H54 (cell line): ENCODE results near the gene IPO4.

Experiments
- DNase-seq: peaks from one replicate; pipeline ENCODE4 v3.0.0; 2011; ENCODE audit warnings: low spot score, mixed read lengths; ENCODE audit not compliant: insufficient read length
- FAIRE-seq: peaks from 3 replicates; lab custom pipeline; 2011; peaks lifted over from hg19 to GRCh38; lab: Jason Lieb, UNC
- POLR2A ChIP-seq: IDR thresholded peaks from 2 replicates; pipeline ENCODE4 v1.6.1; 2011; ENCODE audit warnings: low read depth, mild to moderate bottlenecking, low read length

The IPO4 gene

GRCh38 chr14:24194873-24195185 is 6.2 kb upstream of the IPO4 start:
- TF ChIP-seq POLR2A, result no peak
- FAIRE-seq, result no peak
- no peak for DNase-seq

DNA sequence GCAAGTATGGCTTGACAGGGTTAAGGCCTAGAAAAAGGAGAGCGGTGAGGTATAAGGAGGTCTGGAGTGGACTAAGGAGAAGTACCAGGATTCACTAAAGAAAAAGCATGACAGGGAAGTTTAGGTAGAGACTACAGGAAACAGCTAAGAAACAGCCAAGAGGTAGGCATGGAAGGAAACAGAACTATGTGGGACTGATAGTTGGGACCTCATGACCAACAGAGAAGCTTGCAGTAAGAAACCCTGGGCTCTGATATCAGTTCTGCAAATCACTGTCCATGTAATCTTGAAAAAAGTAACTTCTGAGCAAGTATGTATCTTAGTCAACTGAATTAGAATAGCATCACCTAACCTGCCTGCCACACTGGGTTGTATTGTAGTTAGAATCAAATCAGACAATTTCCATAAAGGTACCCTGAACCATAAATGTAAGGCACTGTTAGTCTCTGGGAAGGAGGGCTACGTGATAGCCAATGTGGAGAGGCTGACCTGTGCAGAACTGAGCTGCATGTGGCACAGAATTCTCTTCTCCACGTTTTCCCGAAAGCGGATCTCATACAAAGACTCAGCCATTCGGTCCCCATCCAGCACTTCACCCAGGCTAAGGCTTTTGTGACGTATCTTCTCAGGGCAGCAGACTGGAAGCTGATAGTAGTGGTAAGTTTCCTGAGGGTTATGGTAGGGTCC is 5.7 kb upstream of the IPO4 start:
- no peak for TF ChIP-seq POLR2A
- FAIRE-seq, result no peak
- no peak for DNase-seq

DNA sequence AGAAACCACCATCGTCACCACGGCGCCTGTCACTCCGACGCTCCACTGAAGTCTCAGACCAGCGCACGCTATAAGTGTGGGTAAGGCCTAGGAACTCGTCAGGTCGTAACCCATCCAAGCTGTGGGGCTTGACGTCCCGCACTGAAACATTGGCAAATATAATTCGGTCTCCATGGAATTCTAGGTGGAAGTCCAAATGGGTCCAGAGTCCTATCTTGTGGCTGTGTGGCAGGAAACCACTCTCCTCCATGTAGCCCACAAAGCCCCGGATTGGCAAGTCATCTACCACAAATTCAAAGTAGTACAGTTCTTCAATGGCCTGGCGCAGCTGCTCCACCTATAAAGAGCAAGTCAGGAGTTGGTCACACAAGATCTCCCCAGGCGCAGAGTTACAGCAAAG is 4.3 kb upstream of the IPO4 start:
- FAIRE-seq (no peak), DNase-seq (no peak)
- no peak for TF ChIP-seq POLR2A

DNA sequence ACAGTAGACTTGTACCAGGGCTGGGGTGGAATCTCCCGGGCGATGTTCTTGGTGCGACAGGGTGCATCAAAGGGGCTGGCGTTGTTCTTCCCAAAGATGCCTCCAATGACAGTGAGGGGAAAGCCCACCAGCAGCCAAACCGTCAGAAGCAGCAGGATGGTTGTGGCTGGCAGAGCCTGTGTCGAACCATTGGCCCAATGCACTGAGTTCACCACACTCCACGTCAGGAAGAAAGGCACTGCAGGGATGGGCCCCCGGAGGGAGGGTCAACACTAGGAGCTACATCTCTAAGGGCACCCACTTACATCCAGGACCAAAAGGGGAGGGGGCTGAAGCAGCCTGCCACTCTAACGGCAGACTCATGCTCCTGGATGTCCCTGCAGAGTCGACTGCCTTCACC is 1.8 kb upstream of the IPO4 start:
- FAIRE-seq, result no peak
- DNase-seq, result no peak
- no peak for TF ChIP-seq POLR2A

- FAIRE-seq (no peak), DNase-seq (no peak)
- no peak for TF ChIP-seq POLR2A
Measured at GRCh38 chr14:24189460-24189859, 844 bp upstream of the IPO4 start.

GRCh38 chr14:24189059-24189375 is 401 bp upstream of the IPO4 start:
- no peak for TF ChIP-seq POLR2A
- DNase-seq (no peak), FAIRE-seq (no peak)

DNA sequence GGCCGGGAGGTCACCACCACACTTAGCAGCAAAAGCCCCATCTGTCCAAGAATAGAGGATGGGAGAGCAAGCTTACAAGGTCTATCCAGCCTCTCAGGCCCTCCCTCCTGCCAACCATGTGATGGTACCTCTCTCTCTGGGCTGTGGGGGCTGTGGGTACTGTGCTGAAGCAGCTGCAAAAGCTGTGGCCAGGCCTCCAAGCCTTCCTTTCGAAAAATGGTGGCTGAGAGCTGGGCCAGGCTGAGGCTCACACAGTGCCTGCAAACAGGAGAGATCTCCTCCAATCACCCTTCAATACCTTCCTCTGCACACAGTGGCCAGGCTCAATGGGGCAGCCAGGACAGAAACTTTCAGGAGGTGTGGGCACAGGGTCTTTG is 1.1 kb downstream of the IPO4 start:
- no peak for TF ChIP-seq POLR2A
- FAIRE-seq (no peak), DNase-seq (no peak)

DNA sequence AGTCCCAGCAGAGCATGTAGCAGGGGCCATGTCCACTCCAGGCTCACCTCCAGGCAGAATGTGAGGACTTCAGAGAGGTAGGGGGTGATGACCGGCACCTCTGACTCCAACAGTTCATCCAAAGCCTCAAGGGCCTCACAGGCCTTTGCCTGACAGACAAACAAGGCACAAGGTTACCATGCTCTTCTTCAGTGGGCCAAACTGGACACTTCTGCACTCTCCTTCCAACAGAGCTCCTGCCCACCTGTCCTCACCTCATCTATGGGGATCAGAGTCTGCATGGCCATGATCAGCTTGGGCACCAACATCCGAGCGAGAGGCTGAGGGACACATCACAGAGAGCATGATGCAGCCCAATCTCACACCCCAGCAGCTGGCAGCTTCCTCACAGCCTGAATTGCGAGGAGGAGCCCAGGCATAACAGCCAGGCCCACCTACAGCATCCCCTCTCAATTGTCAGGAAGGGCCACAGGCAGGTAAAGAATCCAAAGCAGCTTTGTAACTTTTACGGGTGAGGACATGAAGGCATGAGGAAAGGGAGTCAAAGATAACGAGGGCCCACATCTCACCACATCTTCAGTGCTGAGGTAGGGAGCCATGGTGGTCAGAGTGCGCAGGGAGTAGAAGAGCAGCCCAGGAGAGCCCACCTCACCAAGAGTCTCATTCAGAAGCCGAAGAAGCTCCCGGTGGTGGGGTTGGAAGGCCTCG is 1.6 kb downstream of the IPO4 start:
- no peak for FAIRE-seq

GRCh38 chr14:24185741-24186140 is 2.9 kb downstream of the IPO4 start:
- DNase-seq (no peak), FAIRE-seq (no peak)
- TF ChIP-seq POLR2A, result no peak

More for the DNA sequence above, 1.6 kb downstream of the IPO4 start:
- DNase-seq, result no peak
- no peak for TF ChIP-seq POLR2A

- no peak for FAIRE-seq
- no peak for DNase-seq
- TF ChIP-seq POLR2A, result no peak
Measured at GRCh38 chr14:24185026-24185425, 3.6 kb downstream of the IPO4 start.

GRCh38 chr14:24184104-24184970 is 4.3 kb downstream of the IPO4 start:
- no peak for TF ChIP-seq POLR2A
- no peak for FAIRE-seq

GRCh38 chr14:24183014-24183481 is 5.6 kb downstream of the IPO4 start:
- no peak for TF ChIP-seq POLR2A
- DNase-seq (no peak), FAIRE-seq (no peak)

More at GRCh38 chr14:24184104-24184970, 4.3 kb downstream of the IPO4 start:
- no peak for DNase-seq

- FAIRE-seq, result no peak
- DNase-seq, result no peak
- no peak for TF ChIP-seq POLR2A
Measured at GRCh38 chr14:24182110-24182882, 6.3 kb downstream of the IPO4 start.

DNA sequence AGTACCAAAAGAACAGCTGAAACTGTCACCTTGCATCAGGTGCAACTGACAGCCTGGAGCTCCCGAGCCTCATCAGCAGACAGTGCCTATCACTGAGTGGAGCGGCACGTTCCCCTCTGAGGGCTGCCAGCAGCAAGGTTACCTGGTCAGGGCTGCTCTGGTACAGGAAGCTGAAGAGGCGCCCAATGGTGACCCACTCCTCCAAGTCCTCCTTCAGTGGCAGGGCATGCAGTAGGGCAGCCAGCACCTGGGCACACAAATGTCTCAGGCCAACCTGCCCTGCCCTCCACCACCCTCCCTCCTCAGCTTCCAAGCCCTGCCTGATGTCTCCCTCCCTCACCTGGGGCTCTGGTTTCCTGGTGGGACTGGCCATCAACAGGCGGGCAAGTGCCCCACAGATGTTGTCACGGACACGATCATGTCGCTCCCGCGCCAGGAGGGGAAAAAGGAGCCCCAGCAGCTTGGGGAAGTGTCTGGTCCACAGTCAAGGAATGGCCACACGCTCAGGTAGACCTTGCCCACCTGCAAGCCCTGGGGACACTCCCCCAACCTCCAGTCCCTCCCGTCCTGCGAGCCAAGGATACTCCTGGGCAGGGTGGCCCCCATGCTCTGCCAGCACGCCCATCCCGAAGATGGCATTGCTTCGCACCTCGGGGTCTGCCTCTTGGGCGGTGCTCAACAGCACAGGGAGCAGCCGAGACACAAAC is 7.1 kb downstream of the IPO4 start:
- FAIRE-seq (no peak), DNase-seq (no peak)
- TF ChIP-seq POLR2A, result no peak
